B cell (primary cell): Measurements from ENCODE around the gene KLHL3.

ENCODE experiments used
- CTCF ChIP-seq: fragments of 200-600 bp; IDR thresholded peaks from one replicate; pipeline ENCODE4 v1.8.0; 2022; ENCODE audit warnings: antibody characterized with exemption, mild to moderate bottlenecking
- EZH2 ChIP-seq: IDR thresholded peaks from 2 replicates; pipeline ENCODE4 v1.6.1; 2012; ENCODE audit warnings: borderline replicate concordance, low read depth, mild to moderate bottlenecking, moderate library complexity, low read length; ENCODE audit not compliant: insufficient read depth, poor library complexity, severe bottlenecking

- TF ChIP-seq CTCF (no peak), EZH2 (no peak)
Observed at GRCh38 chr5:137595396-137596079, 140.4 kb downstream of the KLHL3 start.
